H1 (cell line): ENCODE results near the gene IP6K3. TPM values are rescaled to one million over a fixed set of nuclear protein-coding genes. Genes with fewer than 3 reads are reported as not detected.

Experiments used
- CTCF ChIA-PET: fragments of 300-600 bp; sonication (Branson Sonifier 250); formaldehyde crosslinking; loops from one replicate; lab custom pipeline; 2021; ENCODE audit not compliant: partially characterized antibody; lab: Charles Lee
- POLR2A ChIA-PET: fragments of 300-600 bp; sonication (Branson Sonifier 250); formaldehyde crosslinking; loops from one replicate; lab custom pipeline; 2021; ENCODE audit warnings: inconsistent platforms; ENCODE audit not compliant: partially characterized antibody; lab: Charles Lee
- DNase-seq, 2 experiments: peaks; one replicate each; pipeline versions ENCODE4 v3.0.0 to v3.0.0-alpha.2; 2010 to 2022; ENCODE audit warnings: low spot score in 2 of 2, low read depth in 1 of 2, mixed read lengths in 1 of 2
- FAIRE-seq: peaks from 2 replicates; lab custom pipeline; 2011; peaks lifted over from hg19 to GRCh38; lab: Jason Lieb, UNC
- H2AFZ ChIP-seq: 2 replicates; pipeline ENCODE4 v1.8.1; 2012; ENCODE audit warnings: low read length, inconsistent platforms
- H2AK5ac ChIP-seq: 2 replicates; pipeline ENCODE4 v1.6.1; 2013; ENCODE audit warnings: low read depth, low read length
- H2BK120ac ChIP-seq: replicated peaks from 2 replicates; pipeline ENCODE3; 2013; ENCODE audit warnings: low read depth, low read length, inconsistent platforms
- H2BK12ac ChIP-seq: 2 replicates; pipeline ENCODE4 v1.6.1; 2013; ENCODE audit warnings: low read depth, low read length
- H2BK15ac ChIP-seq: 2 replicates; pipeline ENCODE4 v1.6.1; 2013; ENCODE audit warnings: low read length
- H2BK20ac ChIP-seq: 2 replicates; pipeline ENCODE4 v1.6.1; 2013; ENCODE audit warnings: low read length
- H2BK5ac ChIP-seq: 2 replicates; pipeline ENCODE4 v1.6.1; 2013; ENCODE audit warnings: low read depth, low read length
- H3K14ac ChIP-seq: 2 replicates; pipeline ENCODE4 v1.6.1; 2013; ENCODE audit warnings: inconsistent platforms; ENCODE audit not compliant: insufficient read length
- H3K18ac ChIP-seq: 2 replicates; pipeline ENCODE4 v1.6.1; 2013; ENCODE audit warnings: low read length; ENCODE audit errors: extremely low read depth
- H3K23ac ChIP-seq: 2 replicates; pipeline ENCODE4 v1.6.1; 2013; ENCODE audit warnings: inconsistent platforms; ENCODE audit not compliant: insufficient read length
- H3K23me2 ChIP-seq: 2 replicates; pipeline ENCODE4 v1.6.1; 2013; ENCODE audit warnings: low read depth, low read length
- H3K27ac ChIP-seq: 2 replicates; pipeline ENCODE4 v1.6.1; 2011; ENCODE audit warnings: low read depth, low read length, inconsistent platforms
- H3K27me3 ChIP-seq, 4 experiments: replicated peaks in 1 of 4; 1 replicate in 1 of 4; 2 replicates in 3 of 4; pipeline versions ENCODE4 v1.6.1 to v1.8.1; 2011 to 2013; ENCODE audit warnings: low read length in 3 of 4, mild to moderate bottlenecking in 3 of 4, inconsistent platforms in 2 of 4, mixed read lengths in 2 of 4, moderate library complexity in 1 of 4; ENCODE audit not compliant: control insufficient read depth in 3 of 4, insufficient read depth in 3 of 4; ENCODE audit errors: extremely low read depth in 1 of 4
- H3K36me3 ChIP-seq, 4 experiments: 2 replicates each; pipeline versions ENCODE4 v1.6.1 to v1.8.1; 2011 to 2013; ENCODE audit warnings: mild to moderate bottlenecking in 4 of 4, low read length in 3 of 4, moderate library complexity in 2 of 4, control low read depth in 1 of 4, inconsistent platforms in 1 of 4; ENCODE audit not compliant: insufficient read depth in 4 of 4, control insufficient read depth in 2 of 4
- H3K4ac ChIP-seq: replicated peaks from 2 replicates; pipeline ENCODE3; 2013; ENCODE audit warnings: low read length, low read depth, mixed read lengths, inconsistent platforms; ENCODE audit not compliant: insufficient read length
- H3K4me1 ChIP-seq, 4 experiments: replicated peaks in 1 of 4; 1 replicate in 1 of 4; 2 replicates in 3 of 4; pipeline versions ENCODE4 v1.6.1 to v1.8.1; 2011 to 2013; ENCODE audit warnings: low read length in 3 of 4, inconsistent platforms in 2 of 4, mixed read lengths in 1 of 4; ENCODE audit not compliant: insufficient read depth in 4 of 4, control insufficient read depth in 3 of 4
- H3K4me2 ChIP-seq, 2 experiments: 2 replicates each; pipeline versions ENCODE4 v1.6.1 to v1.8.1; 2011 to 2013; ENCODE audit warnings: low read depth in 2 of 2, low read length in 2 of 2, control low read depth in 1 of 2, inconsistent platforms in 1 of 2, mild to moderate bottlenecking in 1 of 2; ENCODE audit not compliant: insufficient read depth in 1 of 2
- H3K4me3 ChIP-seq, 4 experiments: fragments of 200-600, 300-600 bp in 1 of 4; sonication (generic), shearing (Covaris generic), sonication (Bioruptor Twin) in 1 of 4; 2 replicates each; pipeline versions ENCODE4 v1.5.1 to v1.8.1; 2011 to 2016; ENCODE audit warnings: low read length in 4 of 4, low read depth in 3 of 4, control low read depth in 2 of 4, inconsistent platforms in 2 of 4, mild to moderate bottlenecking in 2 of 4, mixed read lengths in 1 of 4, moderate library complexity in 1 of 4; ENCODE audit not compliant: insufficient read depth in 2 of 4; ENCODE audit errors: extremely low read depth in 1 of 4
- H3K56ac ChIP-seq: replicated peaks from 2 replicates; pipeline ENCODE3; 2013; ENCODE audit warnings: low read depth, mild to moderate bottlenecking, mixed read lengths, low read length, inconsistent platforms; ENCODE audit not compliant: insufficient read length
- H3K79me1 ChIP-seq: 2 replicates; pipeline ENCODE4 v1.6.1; 2013; ENCODE audit warnings: low read depth, low read length, control low read depth
- H3K79me2 ChIP-seq, 2 experiments: 2 replicates each; pipeline versions ENCODE4 v1.6.1 to v1.8.1; 2012 to 2013; ENCODE audit warnings: low read length in 2 of 2, mild to moderate bottlenecking in 2 of 2, inconsistent platforms in 1 of 2; ENCODE audit not compliant: insufficient read depth in 2 of 2, control insufficient read depth in 1 of 2
- H3K9ac ChIP-seq, 4 experiments: replicated peaks in 1 of 4; 1 replicate in 1 of 4; 2 replicates in 3 of 4; pipeline versions ENCODE4 v1.6.1 to v1.8.1; 2011 to 2013; ENCODE audit warnings: low read depth in 3 of 4, low read length in 3 of 4, control low read depth in 2 of 4, mild to moderate bottlenecking in 2 of 4, moderate library complexity in 2 of 4, inconsistent platforms in 1 of 4; ENCODE audit errors: extremely low read depth in 1 of 4
- H3K9me3 ChIP-seq, 2 experiments: 2 replicates each; pipeline versions ENCODE4 v1.6.1 to v1.8.1; 2012 to 2013; ENCODE audit warnings: mild to moderate bottlenecking in 2 of 2, moderate library complexity in 2 of 2, control low read depth in 1 of 2, inconsistent platforms in 1 of 2, low read depth in 1 of 2, low read length in 1 of 2, mixed read lengths in 1 of 2; ENCODE audit not compliant: insufficient read depth in 2 of 2
- H4K20me1 ChIP-seq, 2 experiments: replicated peaks in 1 of 2; 2 replicates each; pipeline versions ENCODE3 to v1.8.1; 2011 to 2013; ENCODE audit warnings: inconsistent platforms in 2 of 2, low read length in 2 of 2, mild to moderate bottlenecking in 1 of 2; ENCODE audit not compliant: insufficient read depth in 2 of 2, control insufficient read depth in 1 of 2
- H4K5ac ChIP-seq: 2 replicates; pipeline ENCODE4 v1.6.1; 2013; ENCODE audit warnings: low read length, low read depth, mixed read lengths, inconsistent platforms; ENCODE audit not compliant: insufficient read length
- H4K8ac ChIP-seq: 2 replicates; pipeline ENCODE4 v1.8.0; 2013; ENCODE audit warnings: mild to moderate bottlenecking, moderate library complexity, low read length, inconsistent platforms; ENCODE audit not compliant: insufficient read depth; ENCODE audit errors: extremely low read depth
- H4K91ac ChIP-seq: replicated peaks from 2 replicates; pipeline ENCODE3; 2013; ENCODE audit warnings: low read length, mixed read lengths, inconsistent platforms; ENCODE audit not compliant: insufficient read length
- CHD2 ChIP-seq: IDR thresholded peaks from 2 replicates; pipeline ENCODE4 v1.6.1; 2012; ENCODE audit warnings: low read length, improper control_type of control experiment
- CREB1 ChIP-seq: IDR thresholded peaks from 2 replicates; pipeline ENCODE4 v1.6.1; 2012; ENCODE audit warnings: inconsistent platforms
- EGR1 ChIP-seq: IDR thresholded peaks from 2 replicates; pipeline ENCODE4 v1.6.1; 2011; ENCODE audit warnings: low read depth, low read length, borderline replicate concordance
- EZH2 ChIP-seq: fragments of 200-600 bp; sonication (generic); IDR thresholded peaks from 2 replicates; pipeline ENCODE4 v1.7.1; 2012; ENCODE audit warnings: low read depth, mild to moderate bottlenecking, moderate library complexity, low read length, inconsistent platforms; ENCODE audit not compliant: severe bottlenecking
- HDAC6 ChIP-seq: IDR thresholded peaks from one replicate; pipeline ENCODE4 v1.7.1; 2012; ENCODE audit warnings: low read depth, mild to moderate bottlenecking, inconsistent platforms, low read length, moderate library complexity
- KDM1A ChIP-seq: fragments of 200-600, 300-600 bp; sonication (generic); IDR thresholded peaks from 2 replicates; pipeline ENCODE4 v1.7.1; 2016; ENCODE audit warnings: mild to moderate bottlenecking, low read length, borderline replicate concordance
- KDM4A ChIP-seq: IDR thresholded peaks from one replicate; pipeline ENCODE4 v1.7.1; 2012; ENCODE audit warnings: low read depth, mild to moderate bottlenecking, moderate library complexity, low read length, inconsistent platforms; ENCODE audit not compliant: severe bottlenecking
- KDM5A ChIP-seq: fragments of 200-600 bp; IDR thresholded peaks from 2 replicates; pipeline ENCODE4 v1.7.1; 2012; ENCODE audit warnings: mild to moderate bottlenecking, low read length, inconsistent platforms, mixed read lengths
- MAFK ChIP-seq: IDR thresholded peaks from 2 replicates; pipeline ENCODE4 v1.6.1; 2012; ENCODE audit warnings: low read depth, mild to moderate bottlenecking, improper control_type of control experiment, low read length
- SP4 ChIP-seq: IDR thresholded peaks from 2 replicates; pipeline ENCODE4 v1.6.1; 2012; ENCODE audit warnings: low read length, inconsistent platforms
- TAF7 ChIP-seq: optimal IDR thresholded peaks from 2 replicates; pipeline ENCODE3; 2011; ENCODE audit warnings: low read depth, mild to moderate bottlenecking, inconsistent platforms, low read length, moderate library complexity, borderline replicate concordance
- WGBS, 2 experiments: shearing (Covaris generic) in 1 of 2; methylation state at CpG; one replicate each; pipeline versions ENCODE4 v1.1.6 to v1.1.7; 2013 to 2015; ENCODE audit warnings: low lambda C conversion rate in 2 of 2, mixed read lengths in 2 of 2, inconsistent platforms in 1 of 2, low coverage in 1 of 2, missing lambda C conversion rate in 1 of 2; ENCODE audit not compliant: insufficient replicate concordance in 2 of 2, insufficient coverage in 1 of 2, insufficient read length in 1 of 2; ENCODE audit errors: extremely low coverage in 1 of 2, missing lambda C conversion rate in 1 of 2; 5-methylcytosine and 5-hydroxymethylcytosine counted together
- polyA plus RNA-seq, 7 experiments: library from polyadenylated mRNA; depleted of rRNA in 3 of 7; stranded (reverse) in 5 of 7; unstranded in 2 of 7; fragments of >200 nt in 5 of 7; fragments of 200-250 nt in 2 of 7; gene quantifications; 1 replicate in 5 of 7; 2 replicates in 1 of 7; 4 replicates in 1 of 7; pipeline versions ENCODE4 v1.2.1 to v1.2.3, GENCODE V29; 2011 to 2013; ENCODE audit warnings: missing spikeins in 2 of 7, mixed read lengths in 2 of 7
- total RNA-seq: library from RNA; stranded (reverse); fragmentation: NEBNext Ultra II Directional; extraction: Animal tissue kit (Norgen Biotek cat#: 25700); gene quantifications from 2 replicates; pipeline ENCODE4 v1.2.1, GENCODE V29; 2021
- TF ChIP-seq, protein P1 (sequence below): IDR thresholded peaks from 2 replicates; pipeline ENCODE4 v1.6.1; 2012; ENCODE audit warnings: inconsistent platforms

Gene IP6K3
- total and polyA plus RNA-seq, 2 of the 8 experiments (the other 6 are each of a cell fraction or from before 2014, with no cell fraction given): 0.22 to 0.73 TPM

GRCh38 chr6:33747823-33748222, 1.1 kb upstream of the IP6K3 start:
- ChIA-PET POLR2A (interaction anchor here (1.8 to 2.8 kb wide), 2 partner anchors 23 to 36 kb away, joined by 4 to 14 read pairs; partner anchors contain the start of gene UQCC2), CTCF (interaction anchor here (0.9 to 12.0 kb wide), 5 partner anchors 11 to 395 kb away, joined by 3 to 171 read pairs (median 4); no protein-coding TSS in a partner anchor)
- Histone ChIP-seq H3K56ac (no peak overlapping the region), H3K14ac (no peak overlapping the region), H3K79me1 (no peaks in the 10 kb centered on the region), H3K9ac (no peak overlapping the region), H3K36me3 (no peaks in the 10 kb centered on the region), H3K4me3 (no peak overlapping the region), H3K18ac (no peak overlapping the region), H2AK5ac (peak overlapping the region; percentile 59; the same call in 1 of the 2 replicates), H4K5ac (no peak overlapping the region), H3K4ac (peak overlapping the region; percentile 27), H4K20me1 (no peaks in the 10 kb centered on the region), H2BK12ac (peak overlapping the region; percentile 50; the same call in 1 of the 2 replicates), H4K91ac (peak overlapping the region; percentile 66), H4K8ac (peak overlapping the region; percentile 1; the same call in 1 of the 2 replicates), H2BK20ac (0 out of 2 replicates have a peak overlapping the region, but pooled peaks have one; percentile 29), H3K79me2 (no peaks in the 10 kb centered on the region), H2BK15ac (peak overlapping the region; percentile 81; the same call in 1 of the 2 replicates), H3K23me2 (no peaks in the 10 kb centered on the region), H2BK5ac (no peak overlapping the region), H3K23ac (no peak overlapping the region), H3K27me3 (no peaks in the 10 kb centered on the region), H3K4me2 (no peak overlapping the region), H3K27ac (no peak overlapping the region), H3K9me3 (no peaks in the 10 kb centered on the region), H3K4me1 (peaks cover 7 to 33% (median 23%) of the 10 kb centered on the region in 4 experiments), H2AFZ (no peak overlapping the region), H2BK120ac (no peak overlapping the region)
- 74% methylated on average over 5 of the region's 5 CpGs; no CpG with 5 or more reads in 1 of the 2 experiments for WGBS, 2 experiments
- FAIRE-seq: no peak
- no peak for DNase-seq
- TF ChIP-seq HDAC6 (no peak), KDM1A (no peak), EGR1 (no peak), CREB1 (no peak), KDM5A (no peak), EZH2 (no peak), CHD2 (no peak), MAFK (no peak), SP4 (no peak), TAF7 (no peak), KDM4A (no peak)
- TF ChIP-seq, protein P1, sequence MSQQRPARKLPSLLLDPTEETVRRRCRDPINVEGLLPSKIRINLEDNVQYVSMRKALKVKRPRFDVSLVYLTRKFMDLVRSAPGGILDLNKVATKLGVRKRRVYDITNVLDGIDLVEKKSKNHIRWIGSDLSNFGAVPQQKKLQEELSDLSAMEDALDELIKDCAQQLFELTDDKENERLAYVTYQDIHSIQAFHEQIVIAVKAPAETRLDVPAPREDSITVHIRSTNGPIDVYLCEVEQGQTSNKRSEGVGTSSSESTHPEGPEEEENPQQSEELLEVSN: no peak
